ENCODE results near the gene TPD52L1. TPM values are rescaled to one million over a fixed set of nuclear protein-coding genes. Genes with fewer than 3 reads are reported as not detected.

TPD52L1 gene
- total and polyA plus RNA-seq, 2 experiments from 2014 or later, result 22.8 to 24.0 TPM

GRCh38 chr6:125175466-125176048 lies 22.0 kb downstream of the TPD52L1 start:
- H3K27ac ChIP-seq (ENCODE audit: low read depth), result no peak overlapping the region
- H3F3A ChIP-seq (replicated peaks; ENCODE audit: low read depth), result no peaks in the 10 kb centered on the region
- H3K4me1 Mint-ChIP-seq, result peaks cover 4% of the 10 kb centered on the region
- H3K4me3 ChIP-seq, result no peak overlapping the region
- no peaks in the 10 kb centered on the region for H3K36me3 ChIP-seq (ENCODE audit: insufficient read depth)
- no peaks in the 10 kb centered on the region for H3K27me3 ChIP-seq (ENCODE audit: insufficient read depth)
- DNase-seq (ENCODE audit: low spot score) (no peak), ATAC-seq (no peak)
- H3K79me2 ChIP-seq (replicated peaks; ENCODE audit: insufficient read depth), result no peaks in the 10 kb centered on the region
- 0 out of 2 replicates have a peak, but pooled peaks cover 3% of the 10 kb centered on the region for H3K9me2 ChIP-seq (ENCODE audit: insufficient read depth)
- no peak overlapping the region for H3K4me3 Mint-ChIP-seq
- H3K4me2 ChIP-seq, result no peak overlapping the region
- peaks cover 2% of the 10 kb centered on the region for H3K27me3 Mint-ChIP-seq (ENCODE audit: insufficient read depth, low read depth, poor library complexity)
- H2AFZ ChIP-seq, result no peak overlapping the region
- no peak for TF ChIP-seq ETS1 (IDR thresholded peaks at IDR 0.05)
- TF ChIP-seq EZH2 (IDR thresholded peaks at IDR 0.05; ENCODE audit: low read depth, unreplicated experiment), result no peak
- TF ChIP-seq JUNB (IDR thresholded peaks at IDR 0.05; ENCODE audit: unreplicated experiment), result no peak
- TF ChIP-seq CREB1 (CRISPR knock-in tag; IDR thresholded peaks at IDR 0.05; ENCODE audit: low read depth), result no peak
- no peak for TF ChIP-seq EZH2phosphoT487 (IDR thresholded peaks at IDR 0.05; ENCODE audit: unreplicated experiment)
- no peak for TF ChIP-seq REST (IDR thresholded peaks at IDR 0.05; ENCODE audit: unreplicated experiment)
- TF ChIP-seq ZNF331 (CRISPR knock-in tag; IDR thresholded peaks at IDR 0.05; ENCODE audit: low read depth), result no peak
- TF ChIP-seq STAT1 (IDR thresholded peaks at IDR 0.05; ENCODE audit: unreplicated experiment), result no peak
- no peak for TF ChIP-seq CTCF (conservative IDR thresholded peaks at IDR 0.05; ENCODE audit: low read depth in 2 of 2)
- TF ChIP-seq POLR2AphosphoS5 (IDR thresholded peaks at IDR 0.05; ENCODE audit: low read depth), result no peak
- no peak for TF ChIP-seq NANOG (IDR thresholded peaks at IDR 0.05; ENCODE audit: borderline replicate concordance)
- no peak for TF ChIP-seq ZNF114 (CRISPR knock-in tag; IDR thresholded peaks at IDR 0.05)
- no peak for TF ChIP-seq ZNF462 (CRISPR knock-in tag; IDR thresholded peaks at IDR 0.05)
- H4K20me1 ChIP-seq (replicated peaks; ENCODE audit: insufficient read depth), result no peaks in the 10 kb centered on the region
- no peak overlapping the region for H3K27ac Mint-ChIP-seq
- no peaks in the 10 kb centered on the region for H3K4me1 ChIP-seq (ENCODE audit: insufficient read depth)
- no peaks in the 10 kb centered on the region for H3K36me3 Mint-ChIP-seq (ENCODE audit: low read depth)
- H3K9me3 Mint-ChIP-seq, result no peaks in the 10 kb centered on the region

Measured in GM23338 (cell line).